GM12891 (cell line): ENCODE data around the gene GALK1.

Experiments
- POLR2A ChIP-seq: IDR thresholded peaks from 2 replicates; pipeline ENCODE4 v1.6.1; 2011; ENCODE audit warnings: low read depth, low read length, control low read depth
- POLR2AphosphoS5 ChIP-seq: IDR thresholded peaks from 2 replicates; pipeline ENCODE4 v1.6.1; 2011; ENCODE audit warnings: low read depth, low read length, control low read depth
- SPI1 ChIP-seq: IDR thresholded peaks from 2 replicates; pipeline ENCODE4 v1.6.1; 2011; ENCODE audit warnings: low read depth, low read length, control low read depth
- TAF1 ChIP-seq: IDR thresholded peaks from 2 replicates; pipeline ENCODE4 v1.6.1; 2011; ENCODE audit warnings: low read depth, low read length, control low read depth

DNA sequence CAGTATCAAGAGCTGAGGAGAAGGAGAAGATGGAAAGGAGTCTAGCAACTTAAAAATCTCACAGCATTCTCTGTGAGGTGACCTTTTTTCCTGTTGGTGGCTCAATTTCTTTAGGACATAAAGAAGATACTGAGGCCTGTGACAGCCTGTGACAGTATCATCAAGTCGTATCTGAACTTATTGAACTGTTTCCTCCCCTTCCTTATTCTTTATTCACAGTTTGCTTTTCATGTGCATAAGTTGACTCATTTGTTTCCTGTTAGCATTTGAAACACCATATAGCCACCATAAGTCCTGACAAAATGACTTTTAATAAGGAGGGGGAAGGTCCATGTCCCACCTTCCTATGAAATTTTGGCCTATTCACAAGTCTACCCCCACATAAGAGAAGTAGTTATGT is 28.5 kb upstream of the GALK1 start:
- TF ChIP-seq SPI1 = no peak
- no peak for TF ChIP-seq POLR2AphosphoS5
- TF ChIP-seq TAF1 = no peak
- no peak for TF ChIP-seq POLR2A
